HEK293 (cell line): ENCODE results near the gene SMIM24.

Experiments used
- CTCF ChIA-PET: fragments of 350-600 bp; formaldehyde crosslinking; extraction: SDS; loops from one replicate; lab custom pipeline; 2021; ENCODE audit warnings: antibody characterized with exemption; lab: Yijun Ruan, JAX
- POLR2A ChIA-PET: fragments of 300-600 bp; formaldehyde crosslinking; extraction: SDS; loops from one replicate; lab custom pipeline; 2020; ENCODE audit warnings: antibody characterized with exemption, inconsistent platforms; lab: Yijun Ruan, JAX
- H3K27ac ChIP-seq: fragments of 200-500 bp; sonication (Bioruptor generic); 2 replicates; pipeline ENCODE4 v1.5.1; 2014; ENCODE audit warnings: low read depth, low read length, control low read depth, inconsistent platforms; ENCODE audit errors: extremely low read depth
- H3K36me3 ChIP-seq, 2 experiments: fragments of 200-500 bp in 1 of 2; sonication (Bioruptor generic) in 1 of 2; 1 replicate in 1 of 2; 2 replicates in 1 of 2; pipeline ENCODE4 v1.5.1; 2014 to 2017; ENCODE audit warnings: inconsistent platforms in 2 of 2, low read length in 2 of 2; ENCODE audit not compliant: control insufficient read depth in 2 of 2, insufficient read depth in 1 of 2
- H3K4me1 ChIP-seq: fragments of 200-500 bp; sonication (Bioruptor generic); 2 replicates; pipeline ENCODE4 v1.5.1; 2014; ENCODE audit warnings: mild to moderate bottlenecking, low read length, inconsistent platforms; ENCODE audit not compliant: control insufficient read depth, insufficient read depth
- H3K4me3 ChIP-seq: 2 replicates; pipeline ENCODE4 v1.5.1; 2011; ENCODE audit warnings: low read depth, mild to moderate bottlenecking, control low read depth, low read length, moderate library complexity
- H3K9me3 ChIP-seq: fragments of 200-500 bp; sonication (Bioruptor generic); 2 replicates; pipeline ENCODE4 v1.5.1; 2014; ENCODE audit warnings: low read depth, low read length, inconsistent platforms; ENCODE audit not compliant: control insufficient read depth, insufficient read depth
- GFI1B ChIP-seq: fragments of 450-650 bp; formaldehyde crosslinking; IDR thresholded peaks from 2 replicates; pipeline ENCODE4 v1.5.1; 2016; ENCODE audit warnings: missing biosample characterization, missing genetic modification characterization
- OVOL3 ChIP-seq: fragments of 450-650 bp; formaldehyde crosslinking; IDR thresholded peaks from 2 replicates; pipeline ENCODE4 v1.5.1; 2016; ENCODE audit warnings: missing biosample characterization, missing genetic modification characterization
- SP2 ChIP-seq: fragments of 450-650 bp; formaldehyde crosslinking; IDR thresholded peaks from 2 replicates; pipeline ENCODE4 v1.5.1; 2016; ENCODE audit warnings: missing biosample characterization, missing genetic modification characterization
- YY1 ChIP-seq: fragments of 450-650 bp; formaldehyde crosslinking; IDR thresholded peaks from 2 replicates; pipeline ENCODE4 v1.5.1; 2018; ENCODE audit warnings: missing biosample characterization, missing genetic modification characterization
- ZBTB1 ChIP-seq: fragments of 450-650 bp; formaldehyde crosslinking; IDR thresholded peaks from 2 replicates; pipeline ENCODE4 v1.5.1; 2016; ENCODE audit warnings: missing biosample characterization, missing genetic modification characterization
- ZNF157 ChIP-seq: fragments of 450-650 bp; formaldehyde crosslinking; IDR thresholded peaks from 2 replicates; pipeline ENCODE4 v1.5.1; 2016; ENCODE audit warnings: missing biosample characterization, missing genetic modification characterization
- ZNF184 ChIP-seq: fragments of 450-650 bp; IDR thresholded peaks from 2 replicates; pipeline ENCODE4 v1.5.1; 2018; ENCODE audit warnings: missing biosample characterization, mild to moderate bottlenecking, missing genetic modification characterization
- ZNF341 ChIP-seq: fragments of 450-650 bp; formaldehyde crosslinking; IDR thresholded peaks from 2 replicates; pipeline ENCODE4; 2016; ENCODE audit warnings: low read depth, missing biosample characterization, missing genetic modification characterization
- ZNF366 ChIP-seq: fragments of 450-650 bp; formaldehyde crosslinking; conservative IDR thresholded peaks from 2 replicates; pipeline ENCODE4 v1.5.1; 2016; ENCODE audit warnings: missing biosample characterization, missing genetic modification characterization
- ZNF501 ChIP-seq: fragments of 450-650 bp; formaldehyde crosslinking; IDR thresholded peaks from 2 replicates; pipeline ENCODE4 v1.5.1; 2016; ENCODE audit warnings: missing biosample characterization, missing genetic modification characterization
- ZNF555 ChIP-seq: fragments of 450-650 bp; formaldehyde crosslinking; conservative IDR thresholded peaks from 2 replicates; pipeline ENCODE4 v1.5.1; 2017; ENCODE audit warnings: missing biosample characterization, mild to moderate bottlenecking, missing genetic modification characterization, inconsistent platforms
- ZNF560 ChIP-seq: fragments of 450-650 bp; formaldehyde crosslinking; IDR thresholded peaks from 2 replicates; pipeline ENCODE4 v1.5.1; 2017; ENCODE audit warnings: missing biosample characterization, missing genetic modification characterization, borderline replicate concordance
- ZNF596 ChIP-seq: fragments of 450-650 bp; IDR thresholded peaks from 2 replicates; pipeline ENCODE4 v1.5.0; 2018; ENCODE audit warnings: missing biosample characterization, mild to moderate bottlenecking, missing genetic modification characterization, moderate library complexity
- ZNF670 ChIP-seq: fragments of 450-650 bp; formaldehyde crosslinking; IDR thresholded peaks from 2 replicates; pipeline ENCODE4 v1.5.1; 2016; ENCODE audit warnings: missing biosample characterization, missing genetic modification characterization, low read depth
- ZNF768 ChIP-seq: fragments of 450-650 bp; formaldehyde crosslinking; IDR thresholded peaks from 2 replicates; pipeline ENCODE4 v1.5.1; 2018; ENCODE audit warnings: missing biosample characterization, mild to moderate bottlenecking, missing genetic modification characterization
- ZNF792 ChIP-seq: fragments of 450-650 bp; formaldehyde crosslinking; IDR thresholded peaks from 2 replicates; pipeline ENCODE4 v1.5.1; 2016; ENCODE audit warnings: missing biosample characterization, missing genetic modification characterization
- ZXDB ChIP-seq: fragments of 450-650 bp; formaldehyde crosslinking; IDR thresholded peaks from 2 replicates; pipeline ENCODE4 v1.5.1; 2016; ENCODE audit warnings: missing biosample characterization, missing genetic modification characterization
- TF ChIP-seq, protein P1 (sequence below): fragments of 450-650 bp; formaldehyde crosslinking; IDR thresholded peaks from 2 replicates; pipeline ENCODE4; 2016; ENCODE audit warnings: missing biosample characterization, missing genetic modification characterization
- TF ChIP-seq, protein P2 (sequence below): fragments of 450-650 bp; formaldehyde crosslinking; IDR thresholded peaks from 2 replicates; pipeline ENCODE4 v1.5.0; 2017; ENCODE audit warnings: missing biosample characterization, missing genetic modification characterization, borderline replicate concordance
- TF ChIP-seq, protein P3 (sequence below): fragments of 450-650 bp; formaldehyde crosslinking; IDR thresholded peaks from 2 replicates; pipeline ENCODE4 v1.5.1; 2016; ENCODE audit warnings: missing biosample characterization, missing genetic modification characterization
- TF ChIP-seq, protein P4 (sequence below): fragments of 450-650 bp; formaldehyde crosslinking; IDR thresholded peaks from 2 replicates; pipeline ENCODE4 v1.5.1; 2016; ENCODE audit warnings: missing biosample characterization, missing genetic modification characterization

SMIM24 gene

DNA sequence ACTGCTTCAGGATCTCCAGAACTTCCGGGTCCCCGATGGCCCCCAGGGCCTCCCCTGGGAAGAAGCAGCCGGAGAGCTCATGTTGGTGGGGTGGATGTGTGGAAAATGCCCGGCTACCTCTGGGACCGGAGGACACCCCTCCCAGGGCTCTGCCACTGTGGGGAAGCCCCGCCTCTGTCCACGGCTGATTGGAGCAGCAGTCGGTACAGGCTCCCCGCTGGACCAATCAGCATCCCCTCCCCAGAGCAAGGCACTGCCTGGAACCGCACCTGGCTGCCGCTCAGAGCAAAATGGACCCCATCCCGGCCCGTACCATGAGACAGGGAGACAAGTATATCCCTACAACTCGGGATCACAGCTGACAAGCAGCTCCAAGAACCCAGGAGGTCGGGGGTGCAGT is 13.7 kb upstream of the SMIM24 start (continued):
- TF ChIP-seq, protein P1, sequence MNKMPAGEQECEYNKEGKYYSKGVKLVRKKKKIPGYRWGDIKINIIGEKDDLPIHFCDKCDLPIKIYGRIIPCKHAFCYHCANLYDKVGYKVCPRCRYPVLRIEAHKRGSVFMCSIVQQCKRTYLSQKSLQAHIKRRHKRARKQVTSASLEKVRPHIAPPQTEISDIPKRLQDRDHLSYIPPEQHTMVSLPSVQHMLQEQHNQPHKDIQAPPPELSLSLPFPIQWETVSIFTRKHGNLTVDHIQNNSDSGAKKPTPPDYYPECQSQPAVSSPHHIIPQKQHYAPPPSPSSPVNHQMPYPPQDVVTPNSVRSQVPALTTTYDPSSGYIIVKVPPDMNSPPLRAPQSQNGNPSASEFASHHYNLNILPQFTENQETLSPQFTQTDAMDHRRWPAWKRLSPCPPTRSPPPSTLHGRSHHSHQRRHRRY (tag by site-specific recombination) = no peak
- peak; percentile 52 for TF ChIP-seq SP2 (tag by site-specific recombination)
- TF ChIP-seq ZNF768 (tag by site-specific recombination) = no peak
- TF ChIP-seq YY1 (tag by site-specific recombination) = no peak
- TF ChIP-seq ZNF341 = no peak
- no peak for TF ChIP-seq ZNF501 (tag by site-specific recombination)

DNA sequence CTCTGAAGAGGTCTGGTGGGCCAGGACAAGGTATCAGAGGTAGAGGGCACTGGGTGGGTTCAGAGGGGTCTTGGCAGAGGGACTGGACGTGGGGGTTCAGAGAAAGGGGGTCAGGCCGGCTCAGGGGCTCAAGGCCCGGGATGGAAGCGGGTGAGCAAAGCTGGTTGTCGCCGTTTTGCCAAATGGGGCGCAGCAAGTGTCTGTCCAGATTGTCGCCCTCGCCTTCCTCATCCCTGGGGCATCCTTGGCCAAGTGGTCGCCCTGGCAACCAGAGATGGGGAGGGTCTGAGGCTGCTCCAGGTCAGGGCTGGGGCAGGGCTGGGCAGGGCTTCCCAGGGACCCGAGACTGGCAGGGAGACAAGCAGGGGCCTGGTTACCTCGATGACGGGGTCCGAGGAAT is 13.3 kb upstream of the SMIM24 start:
- TF ChIP-seq, protein P2, sequence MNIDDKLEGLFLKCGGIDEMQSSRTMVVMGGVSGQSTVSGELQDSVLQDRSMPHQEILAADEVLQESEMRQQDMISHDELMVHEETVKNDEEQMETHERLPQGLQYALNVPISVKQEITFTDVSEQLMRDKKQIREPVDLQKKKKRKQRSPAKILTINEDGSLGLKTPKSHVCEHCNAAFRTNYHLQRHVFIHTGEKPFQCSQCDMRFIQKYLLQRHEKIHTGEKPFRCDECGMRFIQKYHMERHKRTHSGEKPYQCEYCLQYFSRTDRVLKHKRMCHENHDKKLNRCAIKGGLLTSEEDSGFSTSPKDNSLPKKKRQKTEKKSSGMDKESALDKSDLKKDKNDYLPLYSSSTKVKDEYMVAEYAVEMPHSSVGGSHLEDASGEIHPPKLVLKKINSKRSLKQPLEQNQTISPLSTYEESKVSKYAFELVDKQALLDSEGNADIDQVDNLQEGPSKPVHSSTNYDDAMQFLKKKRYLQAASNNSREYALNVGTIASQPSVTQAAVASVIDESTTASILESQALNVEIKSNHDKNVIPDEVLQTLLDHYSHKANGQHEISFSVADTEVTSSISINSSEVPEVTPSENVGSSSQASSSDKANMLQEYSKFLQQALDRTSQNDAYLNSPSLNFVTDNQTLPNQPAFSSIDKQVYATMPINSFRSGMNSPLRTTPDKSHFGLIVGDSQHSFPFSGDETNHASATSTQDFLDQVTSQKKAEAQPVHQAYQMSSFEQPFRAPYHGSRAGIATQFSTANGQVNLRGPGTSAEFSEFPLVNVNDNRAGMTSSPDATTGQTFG (tag by site-specific recombination) = no peak
- TF ChIP-seq, protein P3, sequence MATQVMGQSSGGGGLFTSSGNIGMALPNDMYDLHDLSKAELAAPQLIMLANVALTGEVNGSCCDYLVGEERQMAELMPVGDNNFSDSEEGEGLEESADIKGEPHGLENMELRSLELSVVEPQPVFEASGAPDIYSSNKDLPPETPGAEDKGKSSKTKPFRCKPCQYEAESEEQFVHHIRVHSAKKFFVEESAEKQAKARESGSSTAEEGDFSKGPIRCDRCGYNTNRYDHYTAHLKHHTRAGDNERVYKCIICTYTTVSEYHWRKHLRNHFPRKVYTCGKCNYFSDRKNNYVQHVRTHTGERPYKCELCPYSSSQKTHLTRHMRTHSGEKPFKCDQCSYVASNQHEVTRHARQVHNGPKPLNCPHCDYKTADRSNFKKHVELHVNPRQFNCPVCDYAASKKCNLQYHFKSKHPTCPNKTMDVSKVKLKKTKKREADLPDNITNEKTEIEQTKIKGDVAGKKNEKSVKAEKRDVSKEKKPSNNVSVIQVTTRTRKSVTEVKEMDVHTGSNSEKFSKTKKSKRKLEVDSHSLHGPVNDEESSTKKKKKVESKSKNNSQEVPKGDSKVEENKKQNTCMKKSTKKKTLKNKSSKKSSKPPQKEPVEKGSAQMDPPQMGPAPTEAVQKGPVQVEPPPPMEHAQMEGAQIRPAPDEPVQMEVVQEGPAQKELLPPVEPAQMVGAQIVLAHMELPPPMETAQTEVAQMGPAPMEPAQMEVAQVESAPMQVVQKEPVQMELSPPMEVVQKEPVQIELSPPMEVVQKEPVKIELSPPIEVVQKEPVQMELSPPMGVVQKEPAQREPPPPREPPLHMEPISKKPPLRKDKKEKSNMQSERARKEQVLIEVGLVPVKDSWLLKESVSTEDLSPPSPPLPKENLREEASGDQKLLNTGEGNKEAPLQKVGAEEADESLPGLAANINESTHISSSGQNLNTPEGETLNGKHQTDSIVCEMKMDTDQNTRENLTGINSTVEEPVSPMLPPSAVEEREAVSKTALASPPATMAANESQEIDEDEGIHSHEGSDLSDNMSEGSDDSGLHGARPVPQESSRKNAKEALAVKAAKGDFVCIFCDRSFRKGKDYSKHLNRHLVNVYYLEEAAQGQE (tag by site-specific recombination) = no peak
- TF ChIP-seq ZXDB (no peak), ZNF560 (no peak), YY1 (tag by site-specific recombination) (no peak), ZNF792 (tag by site-specific recombination) (no peak), ZNF184 (no peak), ZNF768 (tag by site-specific recombination) (no peak), ZNF670 (no peak), ZNF366 (no peak), OVOL3 (no peak), ZBTB1 (tag by site-specific recombination) (no peak), ZNF157 (no peak), ZNF555 (tag by site-specific recombination) (no peak), ZNF596 (tag by site-specific recombination) (no peak), GFI1B (tag by site-specific recombination) (no peak)
- TF ChIP-seq, protein P4, sequence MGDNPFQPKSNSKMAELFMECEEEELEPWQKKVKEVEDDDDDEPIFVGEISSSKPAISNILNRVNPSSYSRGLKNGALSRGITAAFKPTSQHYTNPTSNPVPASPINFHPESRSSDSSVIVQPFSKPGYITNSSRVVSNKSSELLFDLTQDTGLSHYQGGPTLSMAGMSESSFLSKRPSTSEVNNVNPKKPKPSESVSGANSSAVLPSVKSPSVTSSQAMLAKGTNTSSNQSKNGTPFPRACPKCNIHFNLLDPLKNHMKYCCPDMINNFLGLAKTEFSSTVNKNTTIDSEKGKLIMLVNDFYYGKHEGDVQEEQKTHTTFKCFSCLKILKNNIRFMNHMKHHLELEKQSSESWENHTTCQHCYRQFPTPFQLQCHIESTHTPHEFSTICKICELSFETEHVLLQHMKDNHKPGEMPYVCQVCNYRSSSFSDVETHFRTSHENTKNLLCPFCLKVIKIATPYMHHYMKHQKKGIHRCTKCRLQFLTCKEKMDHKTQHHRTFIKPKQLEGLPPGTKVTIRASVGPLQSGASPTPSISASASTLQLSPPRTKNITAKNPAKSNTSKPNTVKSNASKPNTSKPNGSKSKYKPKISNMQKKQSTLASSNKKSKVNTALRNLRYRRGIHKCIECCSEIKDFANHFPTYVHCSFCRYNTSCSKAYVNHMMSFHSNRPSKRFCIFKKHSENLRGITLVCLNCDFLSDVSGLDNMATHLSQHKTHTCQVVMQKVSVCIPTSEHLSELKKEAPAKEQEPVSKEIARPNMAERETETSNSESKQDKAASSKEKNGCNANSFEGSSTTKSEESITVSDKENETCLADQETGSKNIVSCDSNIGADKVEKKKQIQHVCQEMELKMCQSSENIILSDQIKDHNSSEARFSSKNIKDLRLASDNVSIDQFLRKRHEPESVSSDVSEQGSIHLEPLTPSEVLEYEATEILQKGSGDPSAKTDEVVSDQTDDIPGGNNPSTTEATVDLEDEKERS (tag by site-specific recombination) = no peak
- Histone ChIP-seq H3K4me3 (no peak overlapping the region), H3K36me3 (peaks cover 7 to 60% of the 10 kb centered on the region in 2 experiments; a peak in 2 of 3 replicates), H3K9me3 (no peaks in the 10 kb centered on the region), H3K27ac (no peak overlapping the region), H3K4me1 (no peaks in the 10 kb centered on the region)
- ChIA-PET CTCF (no interaction called here), POLR2A (interaction anchor here (0.6 kb wide), 1 partner anchor 9 kb away, joined by 3 read pairs; no protein-coding TSS in a partner anchor)
